Gastrocnemius medialis (tissue), 4 donors: ENCODE data around the gene LUZP2. TPM values are rescaled to one million over a fixed set of nuclear protein-coding genes. Genes with fewer than 3 reads are reported as not detected.

ENCODE experiments used
- ATAC-seq, 2 donors: fragments of 150-250 bp; one replicate each; pipeline ENCODE4 v1.9.1; 2016
- DNase-seq, 2 donors: peaks; one replicate each; pipeline ENCODE4 v3.0.0-alpha.2; 2019
- H3K27ac ChIP-seq, 4 donors: fragments of 200-600 bp; sonication (generic); 1 replicate in 1 of 4; 2 replicates in 3 of 4; pipeline ENCODE4 v1.5.1; 2016 to 2018; ENCODE audit warnings: mild to moderate bottlenecking in 2 of 4, moderate library complexity in 1 of 4
- H3K27me3 ChIP-seq, 3 donors: fragments of 200-600 bp; sonication (generic) in 2 of 3; 1 replicate in 1 of 3; 2 replicates in 2 of 3; pipeline versions ENCODE4 v1.5.1 to v1.6.0; 2016 to 2019; ENCODE audit warnings: mild to moderate bottlenecking in 1 of 3, moderate library complexity in 1 of 3
- H3K36me3 ChIP-seq, 2 donors: fragments of 200-600 bp; sonication (generic) in 1 of 2; one replicate each; pipeline ENCODE4 v1.5.1; 2017 to 2018
- H3K4me1 ChIP-seq, 2 donors: fragments of 200-600 bp; sonication (generic) in 1 of 2; one replicate each; pipeline ENCODE4 v1.5.1; 2016 to 2017; ENCODE audit warnings: mild to moderate bottlenecking in 2 of 2
- H3K4me3 ChIP-seq, 4 donors: fragments of 200-600 bp; sonication (generic) in 3 of 4; 1 replicate in 1 of 4; 2 replicates in 3 of 4; pipeline ENCODE4 v1.5.1; 2016 to 2019; ENCODE audit warnings: mild to moderate bottlenecking in 2 of 4
- H3K9me3 ChIP-seq, 3 donors: fragments of 200-600 bp; sonication (generic) in 2 of 3; 1 replicate in 1 of 3; 2 replicates in 2 of 3; pipeline ENCODE4 v1.5.1; 2016 to 2019
- CTCF ChIP-seq, 5 experiments: fragments of 450-650 bp in 3 of 5; fragments of 200-600 bp in 2 of 5; sonication (generic) in 2 of 5; IDR thresholded peaks in 4 of 5; conservative IDR thresholded peaks in 1 of 5; 1 replicate in 4 of 5; 2 replicates in 1 of 5; pipeline ENCODE4 v1.5.1; 2016 to 2019; ENCODE audit warnings: antibody characterized with exemption in 5 of 5, mild to moderate bottlenecking in 3 of 5, moderate library complexity in 3 of 5
- POLR2A ChIP-seq, 2 donors: fragments of 450-650 bp; IDR thresholded peaks; one replicate each; pipeline ENCODE4 v1.6.1; 2017; ENCODE audit warnings: antibody characterized with exemption in 2 of 2, mild to moderate bottlenecking in 2 of 2, moderate library complexity in 2 of 2
- in situ Hi-C, 4 donors: fragments of 200-750 bp; cut with MboI; loops; one replicate each; pipeline versions ENCODE4 v1.15.0 to v1.8.0; 2017; ENCODE audit warnings: low sequenced_read_pairs in 4 of 4
- intact Hi-C: fragments of 100-400 bp; cut with DNase I; formaldehyde crosslinking; loops from one replicate; pipeline ENCODE4 v1.15.1; 2023; ENCODE audit warnings: low total_unique reads
- total RNA-seq, 4 donors: library from RNA; depleted of rRNA; stranded (reverse); fragments of >200 nt; gene quantifications; one replicate each; pipeline versions ENCODE4 v1.1.0 to v1.2.3, GENCODE V29; 2016

The LUZP2 gene
- total RNA-seq, 4 donors from 2014 or later, result not detected

- H3K27ac ChIP-seq, result no peak overlapping the region
- no peak for ATAC-seq
- H3K9me3 ChIP-seq, result no peaks in the 10 kb centered on the region
- no peaks in the 10 kb centered on the region for H3K27me3 ChIP-seq
- no peaks in the 10 kb centered on the region for H3K4me1 ChIP-seq
- intact Hi-C loops (no loop called here), in situ Hi-C loops (no loop called here)
- no peak overlapping the region for H3K4me3 ChIP-seq
- TF ChIP-seq POLR2A (IDR thresholded peaks at IDR 0.05) (no peak), CTCF (IDR thresholded peaks at IDR 0.05 in 4 of 5, conservative IDR thresholded peaks at IDR 0.05 in 1 of 5) (no peak)
- DNase-seq, result no peak
- H3K36me3 ChIP-seq, result no peaks in the 10 kb centered on the region
These were observed 359.1 kb downstream of the LUZP2 start for GRCh38 chr11:24855951-24856350.

GRCh38 chr11:24859801-24860300, 363.0 kb downstream of the LUZP2 start:
- no peaks in the 10 kb centered on the region for H3K27me3 ChIP-seq
- intact Hi-C loops (no loop called here), in situ Hi-C loops (no loop called here)
- ATAC-seq, result no peak
- no peaks in the 10 kb centered on the region for H3K36me3 ChIP-seq
- no peak overlapping the region for H3K27ac ChIP-seq
- DNase-seq, result no peak
- no peaks in the 10 kb centered on the region for H3K4me1 ChIP-seq
- no peaks in the 10 kb centered on the region for H3K9me3 ChIP-seq
- no peak overlapping the region for H3K4me3 ChIP-seq
- TF ChIP-seq POLR2A (IDR thresholded peaks at IDR 0.05) (no peak), CTCF (IDR thresholded peaks at IDR 0.05 in 4 of 5, conservative IDR thresholded peaks at IDR 0.05 in 1 of 5) (no peak)

- intact Hi-C loops, result no loop called here
- Histone ChIP-seq H3K4me3 (no peak overlapping the region), H3K27ac (no peak overlapping the region), H3K9me3 (no peaks in the 10 kb centered on the region), H3K36me3 (no peaks in the 10 kb centered on the region), H3K4me1 (no peaks in the 10 kb centered on the region), H3K27me3 (no peaks in the 10 kb centered on the region)
- in situ Hi-C loops, result no loop called here
- DNase-seq, result no peak
- TF ChIP-seq POLR2A (IDR thresholded peaks at IDR 0.05) (no peak), CTCF (IDR thresholded peaks at IDR 0.05 in 4 of 5, conservative IDR thresholded peaks at IDR 0.05 in 1 of 5) (no peak)
- no peak for ATAC-seq
These were observed 364.6 kb downstream of the LUZP2 start for GRCh38 chr11:24861440-24861839.

- Histone ChIP-seq H3K9me3 (no peaks in the 10 kb centered on the region), H3K4me3 (no peak overlapping the region), H3K27ac (no peak overlapping the region), H3K4me1 (no peaks in the 10 kb centered on the region), H3K27me3 (no peaks in the 10 kb centered on the region), H3K36me3 (no peaks in the 10 kb centered on the region)
- in situ Hi-C loops (no loop called here), intact Hi-C loops (no loop called here)
- no peak for DNase-seq
- no peak for ATAC-seq
- no peak for TF ChIP-seq POLR2A (IDR thresholded peaks at IDR 0.05)
- no peak for TF ChIP-seq CTCF (IDR thresholded peaks at IDR 0.05 in 4 of 5, conservative IDR thresholded peaks at IDR 0.05 in 1 of 5)
These were observed 369.9 kb downstream of the LUZP2 start for GRCh38 chr11:24866743-24867142.

GRCh38 chr11:24870048-24870447, 373.2 kb downstream of the LUZP2 start:
- ATAC-seq (no peak), DNase-seq (no peak)
- H3K27me3 ChIP-seq, result no peaks in the 10 kb centered on the region
- no peak overlapping the region for H3K27ac ChIP-seq
- no peak overlapping the region for H3K4me3 ChIP-seq
- TF ChIP-seq CTCF (IDR thresholded peaks at IDR 0.05 in 4 of 5, conservative IDR thresholded peaks at IDR 0.05 in 1 of 5) (no peak), POLR2A (IDR thresholded peaks at IDR 0.05) (no peak)
- H3K9me3 ChIP-seq, result no peaks in the 10 kb centered on the region
- H3K4me1 ChIP-seq, result no peaks in the 10 kb centered on the region
- no peaks in the 10 kb centered on the region for H3K36me3 ChIP-seq
- intact Hi-C loops (no loop called here), in situ Hi-C loops (no loop called here)
